H9 (cell line): ENCODE results near the gene SORBS1. TPM values are rescaled to one million over a fixed set of nuclear protein-coding genes. Genes with fewer than 3 reads are reported as not detected.

ENCODE experiments used
- DNase-seq: peaks from one replicate; pipeline ENCODE4 v3.0.0-alpha.2; 2017
- H2AFZ ChIP-seq: one replicate; pipeline ENCODE4 v1.6.1; 2013; ENCODE audit warnings: mild to moderate bottlenecking, low read length, control low read depth, moderate library complexity
- H2AK5ac ChIP-seq: 2 replicates; pipeline ENCODE4 v1.6.1; 2013; ENCODE audit warnings: low read length, control low read depth, mixed read lengths; ENCODE audit not compliant: insufficient read length
- H2BK120ac ChIP-seq: one replicate; pipeline ENCODE4 v1.6.1; 2013; ENCODE audit warnings: low read depth, mild to moderate bottlenecking, low read length, control low read depth, inconsistent platforms; ENCODE audit not compliant: poor library complexity, severe bottlenecking
- H2BK12ac ChIP-seq: 2 replicates; pipeline ENCODE4 v1.6.1; 2013; ENCODE audit warnings: low read length, control low read depth, mixed read lengths, low read depth; ENCODE audit not compliant: insufficient read length
- H2BK15ac ChIP-seq: 2 replicates; pipeline ENCODE4 v1.6.1; 2013; ENCODE audit warnings: low read depth, low read length, control low read depth
- H2BK20ac ChIP-seq: one replicate; pipeline ENCODE4 v1.6.1; 2013; ENCODE audit warnings: low read depth, mild to moderate bottlenecking, low read length, control low read depth, inconsistent platforms; ENCODE audit not compliant: poor library complexity, severe bottlenecking
- H2BK5ac ChIP-seq: 2 replicates; pipeline ENCODE4 v1.6.1; 2013; ENCODE audit warnings: low read length, control low read depth, mixed read lengths; ENCODE audit not compliant: insufficient read length
- H3K14ac ChIP-seq: 2 replicates; pipeline ENCODE4 v1.6.1; 2013; ENCODE audit warnings: low read length, control low read depth; ENCODE audit not compliant: insufficient read depth
- H3K18ac ChIP-seq: 2 replicates; pipeline ENCODE4 v1.6.1; 2013; ENCODE audit warnings: low read depth, mild to moderate bottlenecking, mixed read lengths, low read length, control low read depth; ENCODE audit not compliant: insufficient read length
- H3K23ac ChIP-seq: 2 replicates; pipeline ENCODE4 v1.6.1; 2013; ENCODE audit warnings: low read length, control low read depth, mixed read lengths, low read depth; ENCODE audit not compliant: insufficient read length
- H3K23me2 ChIP-seq: 2 replicates; pipeline ENCODE4 v1.6.1; 2013; ENCODE audit warnings: low read depth, mild to moderate bottlenecking, mixed read lengths, low read length, control low read depth; ENCODE audit not compliant: insufficient read length, poor library complexity, severe bottlenecking
- H3K27ac ChIP-seq: 2 replicates; pipeline ENCODE4 v1.5.1; 2013; ENCODE audit warnings: low read length, control low read depth, mixed read lengths, low read depth; ENCODE audit not compliant: insufficient read length
- H3K27me3 ChIP-seq: 2 replicates; pipeline ENCODE4 v1.6.1; 2013; ENCODE audit warnings: low read length, control low read depth, inconsistent platforms; ENCODE audit not compliant: insufficient read depth
- H3K4ac ChIP-seq: 2 replicates; pipeline ENCODE4 v1.6.1; 2013; ENCODE audit warnings: low read depth, mild to moderate bottlenecking, control low read depth, inconsistent platforms, low read length, moderate library complexity
- H3K4me1 ChIP-seq: 2 replicates; pipeline ENCODE4 v1.6.1; 2013; ENCODE audit warnings: low read length, control low read depth, inconsistent platforms; ENCODE audit not compliant: insufficient read depth
- H3K4me2 ChIP-seq: 2 replicates; pipeline ENCODE4 v1.6.1; 2013; ENCODE audit warnings: low read length, control low read depth, mixed read lengths; ENCODE audit not compliant: insufficient read length, insufficient read depth
- H3K56ac ChIP-seq: 2 replicates; pipeline ENCODE4 v1.6.1; 2013; ENCODE audit warnings: low read depth, mild to moderate bottlenecking, mixed read lengths, low read length, control low read depth; ENCODE audit not compliant: insufficient read length
- H3K79me1 ChIP-seq: 2 replicates; pipeline ENCODE4 v1.6.1; 2013; ENCODE audit warnings: low read depth, mild to moderate bottlenecking, moderate library complexity, low read length, control low read depth, inconsistent platforms; ENCODE audit not compliant: insufficient read depth, poor library complexity, severe bottlenecking
- H3K79me2 ChIP-seq: 2 replicates; pipeline ENCODE4 v1.6.1; 2013; ENCODE audit warnings: low read length, control low read depth, inconsistent platforms; ENCODE audit not compliant: insufficient read depth
- H3K9ac ChIP-seq: 2 replicates; pipeline ENCODE4 v1.6.1; 2013; ENCODE audit warnings: low read length, control low read depth, mixed read lengths; ENCODE audit not compliant: insufficient read length; ENCODE audit errors: extremely low read depth
- H3K9me3 ChIP-seq: one replicate; pipeline ENCODE4 v1.6.1; 2013; ENCODE audit warnings: low read depth, low read length, inconsistent platforms; ENCODE audit not compliant: control insufficient read depth
- H3T11ph ChIP-seq: one replicate; pipeline ENCODE4 v1.6.1; 2013; ENCODE audit warnings: mild to moderate bottlenecking, low read length, control low read depth, inconsistent platforms
- H4K20me1 ChIP-seq: one replicate; pipeline ENCODE4 v1.6.1; 2013; ENCODE audit not compliant: control insufficient read depth, insufficient read length, insufficient read depth
- H4K5ac ChIP-seq: 2 replicates; pipeline ENCODE4 v1.6.1; 2013; ENCODE audit warnings: low read depth, mild to moderate bottlenecking, mixed read lengths, low read length, control low read depth; ENCODE audit not compliant: insufficient read length
- H4K8ac ChIP-seq: replicated peaks from 2 replicates; pipeline ENCODE4 v1.6.1; 2013; ENCODE audit warnings: low read length, control low read depth, mixed read lengths, low read depth; ENCODE audit not compliant: insufficient read length
- H4K91ac ChIP-seq: 2 replicates; pipeline ENCODE4 v1.6.1; 2013; ENCODE audit warnings: low read depth, mild to moderate bottlenecking, moderate library complexity, mixed read lengths, low read length, control low read depth; ENCODE audit not compliant: insufficient read length
- H3K27ac Mint-ChIP-seq, 3 experiments: 2 replicates in 2 of 3; 3 replicates in 1 of 3; pipeline ENCODE4 v1.8.0; 2020 to 2021; ENCODE audit warnings: mixed read lengths in 3 of 3, mild to moderate bottlenecking in 1 of 3, moderate library complexity in 1 of 3
- H3K27me3 Mint-ChIP-seq: 2 replicates; pipeline ENCODE4 v1.8.0; 2021; ENCODE audit warnings: low read depth, mild to moderate bottlenecking, moderate library complexity, mixed read lengths
- H3K36me3 Mint-ChIP-seq, 3 experiments: 2 replicates in 2 of 3; 3 replicates in 1 of 3; pipeline ENCODE4 v1.8.0; 2020 to 2021; ENCODE audit warnings: low read depth in 3 of 3, mixed read lengths in 3 of 3; ENCODE audit not compliant: insufficient read depth in 1 of 3
- H3K4me1 Mint-ChIP-seq, 2 experiments: 2 replicates each; pipeline ENCODE4 v1.8.0; 2020; ENCODE audit warnings: mixed read lengths in 2 of 2
- H3K4me3 Mint-ChIP-seq, 2 experiments: 2 replicates in 1 of 2; 3 replicates in 1 of 2; pipeline ENCODE4 v1.8.0; 2020 to 2021; ENCODE audit warnings: mild to moderate bottlenecking in 2 of 2, mixed read lengths in 2 of 2, moderate library complexity in 1 of 2
- H3K9me3 Mint-ChIP-seq, 2 experiments: 2 replicates in 1 of 2; 3 replicates in 1 of 2; pipeline ENCODE4 v1.8.0; 2020; ENCODE audit warnings: mild to moderate bottlenecking in 2 of 2, mixed read lengths in 2 of 2, moderate library complexity in 1 of 2
- CTCF ChIP-seq: fragments of 200-600 bp; sonication (generic); conservative IDR thresholded peaks from 3 replicates; pipeline ENCODE4 v1.8.0; 2021; ENCODE audit warnings: antibody characterized with exemption, mild to moderate bottlenecking
- WGBS: extraction: QIAGEN DNeasy Blood & Tissue Kit; methylation state at CpG from one replicate; pipeline ENCODE4 v1.1.7; 2013; ENCODE audit warnings: missing lambda C conversion rate, low lambda C conversion rate, mixed read lengths; ENCODE audit not compliant: insufficient read length; ENCODE audit errors: extremely low coverage; 5-methylcytosine and 5-hydroxymethylcytosine counted together
- total RNA-seq: library from RNA; stranded (reverse); gene quantifications from 2 replicates; pipeline ENCODE4 v1.2.1, GENCODE V29; 2021

SORBS1 gene
- total RNA-seq, 1 experiment from 2014 or later: 24.3 TPM

- no peaks in the 10 kb centered on the region for H3K23me2 ChIP-seq
- no peak overlapping the region for H3K27ac ChIP-seq
- H2BK20ac ChIP-seq: no peak overlapping the region
- H3K9me3 ChIP-seq: no peaks in the 10 kb centered on the region
- H3K23ac ChIP-seq: no peak overlapping the region
- no peaks in the 10 kb centered on the region for H4K20me1 ChIP-seq
- H3K27ac Mint-ChIP-seq: peak overlapping the region in 2 of 3 experiments; percentile 8 to 52; a peak in 1 of 7 replicates
- H4K91ac ChIP-seq: peak overlapping the region; percentile 47
- no peak overlapping the region for H3K18ac ChIP-seq
- no peaks in the 10 kb centered on the region for H3K79me1 ChIP-seq
- peaks cover 12% of the 10 kb centered on the region for H3K4me1 ChIP-seq
- no peak overlapping the region for H3K4ac ChIP-seq
- H3K56ac ChIP-seq: no peak overlapping the region
- H3K4me1 Mint-ChIP-seq: peaks cover 38 to 57% of the 10 kb centered on the region in 2 experiments
- H3K4me3 Mint-ChIP-seq: no peak overlapping the region
- no peak overlapping the region for H4K5ac ChIP-seq
- no peak overlapping the region for H3K9ac ChIP-seq
- H2AFZ ChIP-seq: no peak overlapping the region
- H3K36me3 Mint-ChIP-seq: no peaks in the 10 kb centered on the region
- no peak for TF ChIP-seq CTCF
- H3K27me3 ChIP-seq: no peaks in the 10 kb centered on the region
- WGBS: no CpG with 5 or more reads among the region's 1 CpG
- H4K8ac ChIP-seq: no peak overlapping the region
- no peak overlapping the region for H3K14ac ChIP-seq
- H3K4me2 ChIP-seq: no peak overlapping the region
- no peak overlapping the region for H3T11ph ChIP-seq
- no peak overlapping the region for H2BK120ac ChIP-seq
- H2BK12ac ChIP-seq: no peak overlapping the region
- H3K9me3 Mint-ChIP-seq: no peaks in the 10 kb centered on the region
- peaks cover 3% of the 10 kb centered on the region; the same call in 1 of the 2 replicates for H3K79me2 ChIP-seq
- no peaks in the 10 kb centered on the region for H3K27me3 Mint-ChIP-seq
- H2BK15ac ChIP-seq: no peak overlapping the region
- no peak for DNase-seq
- H2AK5ac ChIP-seq: no peak overlapping the region
- no peak overlapping the region for H2BK5ac ChIP-seq
These were observed 51.9 kb downstream of the SORBS1 start for GRCh38 chr10:95509251-95509650.
